VCaP (cell line): Measurements from ENCODE around the gene TMEM44.

Experiments used
- H3K27ac ChIP-seq: fragments of 450-650 bp; 2 replicates; pipeline ENCODE4 v1.5.1; 2017
- CTCF ChIP-seq: fragments of 450-650 bp; conservative IDR thresholded peaks from 2 replicates; pipeline ENCODE4 v1.5.1; 2017; ENCODE audit warnings: mild to moderate bottlenecking, moderate library complexity

Gene TMEM44

GRCh38 chr3:194543550-194543949 lies 89.7 kb downstream of the TMEM44 start:
- no peak for TF ChIP-seq CTCF
- H3K27ac ChIP-seq: no peak overlapping the region

GRCh38 chr3:194541483-194541882 lies 91.7 kb downstream of the TMEM44 start:
- H3K27ac ChIP-seq: peak overlapping the region; percentile 96; the same call in 1 of the 2 replicates
- TF ChIP-seq CTCF: no peak

GRCh38 chr3:194540274-194540905 lies 92.8 kb downstream of the TMEM44 start:
- TF ChIP-seq CTCF: no peak
- peak overlapping the region; percentile 96 for H3K27ac ChIP-seq

- peak overlapping the region; percentile 96 for H3K27ac ChIP-seq
These were observed 93.7 kb downstream of the TMEM44 start for GRCh38 chr3:194539498-194539897.

GRCh38 chr3:194537732-194538247 lies 95.4 kb downstream of the TMEM44 start:
- no peak for TF ChIP-seq CTCF
- H3K27ac ChIP-seq: peak overlapping the region; percentile 96

More at GRCh38 chr3:194539498-194539897, 93.7 kb downstream of the TMEM44 start:
- no peak for TF ChIP-seq CTCF
